SK-N-SH (cell line): ENCODE measurements around the gene PTGR2. TPM values are rescaled to one million over a fixed set of nuclear protein-coding genes. Genes with fewer than 3 reads are reported as not detected.
A peak's percentile ranks its signal among the peaks of the same experiment; 100 is the strongest.

Source experiments
- CTCF ChIA-PET: fragments of 300-600, 350-600 bp; formaldehyde crosslinking; extraction: SDS; loops from one replicate; lab custom pipeline; 2021; lab: Yijun Ruan, JAX
- POLR2A ChIA-PET: fragments of 350-600 bp; sonication (Branson Sonifier 250); formaldehyde crosslinking; extraction: SDS; loops from one replicate; lab custom pipeline; 2020; ENCODE audit warnings: antibody characterized with exemption, inconsistent platforms; lab: Yijun Ruan, JAX
- DNase-seq: peaks from one replicate; pipeline ENCODE4 v3.0.0; 2012
- H2AFZ ChIP-seq: fragments of 200-600 bp; sonication (generic); 2 replicates; pipeline ENCODE4 v1.8.1; 2016; ENCODE audit warnings: antibody characterized with exemption, mild to moderate bottlenecking, low read depth
- H3F3A ChIP-seq: fragments of 200-600 bp; sonication (generic); replicated peaks from 2 replicates; pipeline ENCODE3; 2016; ENCODE audit warnings: antibody characterized with exemption, mild to moderate bottlenecking; ENCODE audit not compliant: insufficient read depth
- H3K27ac ChIP-seq, 2 experiments: fragments of 200-500 bp in 1 of 2; fragments of 200-600 bp in 1 of 2; sonication (Bioruptor generic) in 1 of 2; sonication (generic), shearing (Covaris generic) in 1 of 2; 2 replicates each; pipeline versions ENCODE4 v1.5.1 to v1.6.1; 2014 to 2016; ENCODE audit warnings: low read depth in 2 of 2, inconsistent platforms in 1 of 2, low read length in 1 of 2, mild to moderate bottlenecking in 1 of 2, mixed read lengths in 1 of 2
- H3K27me3 ChIP-seq: fragments of 200-600 bp; sonication (generic), shearing (Covaris generic); 2 replicates; pipeline ENCODE4 v1.6.1; 2016; ENCODE audit warnings: mixed run types; ENCODE audit not compliant: insufficient read depth
- H3K36me3 ChIP-seq, 2 experiments: fragments of 200-500 bp in 1 of 2; fragments of 200-600 bp in 1 of 2; sonication (Bioruptor generic) in 1 of 2; sonication (generic) in 1 of 2; replicated peaks in 1 of 2; 2 replicates each; pipeline versions ENCODE3 to v1.5.1; 2014 to 2016; ENCODE audit warnings: low read length in 1 of 2, mild to moderate bottlenecking in 1 of 2; ENCODE audit not compliant: insufficient read depth in 2 of 2, control insufficient read depth in 1 of 2
- H3K4me1 ChIP-seq, 2 experiments: fragments of 200-500 bp in 1 of 2; fragments of 200-600 bp in 1 of 2; sonication (Bioruptor generic) in 1 of 2; sonication (generic), shearing (Covaris generic) in 1 of 2; 2 replicates each; pipeline versions ENCODE4 v1.5.1 to v1.6.1; 2014 to 2016; ENCODE audit warnings: low read depth in 1 of 2, low read length in 1 of 2, mixed run types in 1 of 2; ENCODE audit not compliant: insufficient read depth in 2 of 2, control insufficient read depth in 1 of 2
- H3K4me2 ChIP-seq: fragments of 200-600 bp; sonication (generic), shearing (Covaris generic); 2 replicates; pipeline ENCODE4 v1.6.1; 2017; ENCODE audit warnings: mixed run types
- H3K4me3 ChIP-seq, 2 experiments: fragments of 200-500 bp in 1 of 2; fragments of 200-600 bp in 1 of 2; sonication (Bioruptor generic) in 1 of 2; sonication (generic), shearing (Covaris generic) in 1 of 2; 2 replicates each; pipeline versions ENCODE4 v1.5.1 to v1.8.1; 2014 to 2016; ENCODE audit warnings: low read depth in 2 of 2, inconsistent platforms in 1 of 2, low read length in 1 of 2, mild to moderate bottlenecking in 1 of 2, mixed read lengths in 1 of 2, moderate library complexity in 1 of 2
- H3K79me2 ChIP-seq: fragments of 200-600 bp; sonication (generic); 2 replicates; pipeline ENCODE4 v1.8.1; 2017; ENCODE audit warnings: mild to moderate bottlenecking; ENCODE audit not compliant: insufficient read depth
- H3K9ac ChIP-seq: fragments of 200-600 bp; sonication (generic); 2 replicates; pipeline ENCODE4 v1.6.1; 2017; ENCODE audit warnings: mixed run types
- H3K9me2 ChIP-seq: fragments of 200-600 bp; sonication (generic); 2 replicates; pipeline ENCODE4 v1.6.1; 2017; ENCODE audit warnings: mixed run types
- H3K9me3 ChIP-seq: fragments of 200-600 bp; sonication (generic); 2 replicates; pipeline ENCODE4 v1.6.1; 2017; ENCODE audit warnings: mixed run types, mild to moderate bottlenecking, moderate library complexity
- H4K20me1 ChIP-seq: fragments of 200-600 bp; sonication (generic); 2 replicates; pipeline ENCODE4 v1.6.1; 2017; ENCODE audit warnings: mild to moderate bottlenecking, mixed run types; ENCODE audit not compliant: insufficient read depth
- EZH2phosphoT487 ChIP-seq: fragments of 200-600 bp; sonication (generic); IDR thresholded peaks from 2 replicates; pipeline ENCODE4 v1.6.1; 2017; ENCODE audit warnings: low read depth, mixed run types, mild to moderate bottlenecking, antibody characterized with exemption, moderate library complexity, borderline replicate concordance
- FOSL2 ChIP-seq: IDR thresholded peaks from 2 replicates; pipeline ENCODE4 v1.4.0; 2012; ENCODE audit warnings: low read depth, mild to moderate bottlenecking, moderate library complexity, borderline replicate concordance
- GATA2 ChIP-seq: sonication (generic); formaldehyde crosslinking; IDR thresholded peaks from 2 replicates; pipeline ENCODE4 v1.5.0; 2020; ENCODE audit warnings: mild to moderate bottlenecking, missing genetic modification reagents
- IRF3 ChIP-seq: fragments of 150-350 bp; IDR thresholded peaks from 2 replicates; pipeline ENCODE4 v1.6.1; 2016; ENCODE audit warnings: mild to moderate bottlenecking, low read depth, low read length
- JUND ChIP-seq: IDR thresholded peaks from 2 replicates; pipeline ENCODE4 v1.4.0; 2012
- MXI1 ChIP-seq: IDR thresholded peaks from 2 replicates; pipeline ENCODE4 v1.6.1; 2012; ENCODE audit warnings: mild to moderate bottlenecking, low read depth, low read length, improper control_type of control experiment
- NFIC ChIP-seq: IDR thresholded peaks from 2 replicates; pipeline ENCODE4 v1.4.0; 2012; ENCODE audit warnings: borderline replicate concordance
- NRF1 ChIP-seq: IDR thresholded peaks from 2 replicates; pipeline ENCODE4 v1.6.1; 2012; ENCODE audit warnings: low read depth, mild to moderate bottlenecking, low read length
- PBX3 ChIP-seq: IDR thresholded peaks from 2 replicates; pipeline ENCODE4; 2012
- RAD21 ChIP-seq: IDR thresholded peaks from 2 replicates; pipeline ENCODE4 v1.6.1; 2012; ENCODE audit warnings: mild to moderate bottlenecking, low read length
- RXRA ChIP-seq: IDR thresholded peaks from 2 replicates; pipeline ENCODE4 v1.4.0; 2012; ENCODE audit warnings: low read depth, mild to moderate bottlenecking, borderline replicate concordance
- SIN3A ChIP-seq: IDR thresholded peaks from 2 replicates; pipeline ENCODE4 v1.6.1; 2012; ENCODE audit warnings: low read depth, mild to moderate bottlenecking, low read length, moderate library complexity, borderline replicate concordance
- TAF1 ChIP-seq: IDR thresholded peaks from 2 replicates; pipeline ENCODE4 v1.6.1; 2012; ENCODE audit warnings: low read depth, mild to moderate bottlenecking, low read length, moderate library complexity, borderline replicate concordance
- TCF12 ChIP-seq: IDR thresholded peaks from 2 replicates; pipeline ENCODE4 v1.4.0; 2012
- TEAD4 ChIP-seq: IDR thresholded peaks from 2 replicates; pipeline ENCODE4 v1.4.0; 2012; ENCODE audit warnings: mild to moderate bottlenecking, borderline replicate concordance; ENCODE audit not compliant: insufficient read depth
- USF1 ChIP-seq: IDR thresholded peaks from 2 replicates; pipeline ENCODE4 v1.4.0; 2012; ENCODE audit warnings: low read depth, borderline replicate concordance
- YY1 ChIP-seq: IDR thresholded peaks from 2 replicates; pipeline ENCODE4 v1.4.0; 2012; ENCODE audit warnings: low read depth, mild to moderate bottlenecking
- WGBS: methylation state at CpG from one replicate; pipeline ENCODE4 v1.1.6; 2017; ENCODE audit warnings: low lambda C conversion rate; 5-methylcytosine and 5-hydroxymethylcytosine counted together
- polyA plus RNA-seq, 3 experiments: library from polyadenylated mRNA; depleted of rRNA; stranded (reverse); fragments of >200 nt; gene quantifications; 2 replicates each; pipeline ENCODE4 v1.2.3, GENCODE V29; 2012
- TF ChIP-seq, protein P1 (sequence below): IDR thresholded peaks from 2 replicates; pipeline ENCODE4 v1.4.0; 2012; ENCODE audit warnings: low read depth
- TF ChIP-seq, protein P2 (sequence below): fragments of 150-350 bp; IDR thresholded peaks from 2 replicates; pipeline ENCODE4 v1.6.1; 2017; ENCODE audit warnings: antibody characterized with exemption, low read length, low read depth, borderline replicate concordance
- TF ChIP-seq, protein P3 (sequence below): IDR thresholded peaks from 2 replicates; pipeline ENCODE4 v1.6.1; 2012; ENCODE audit warnings: mild to moderate bottlenecking, low read depth, low read length, moderate library complexity

Gene PTGR2
- polyA plus RNA-seq, 1 of the 3 experiments (the other 2 are of a cell fraction) = 7.1 TPM

DNA sequence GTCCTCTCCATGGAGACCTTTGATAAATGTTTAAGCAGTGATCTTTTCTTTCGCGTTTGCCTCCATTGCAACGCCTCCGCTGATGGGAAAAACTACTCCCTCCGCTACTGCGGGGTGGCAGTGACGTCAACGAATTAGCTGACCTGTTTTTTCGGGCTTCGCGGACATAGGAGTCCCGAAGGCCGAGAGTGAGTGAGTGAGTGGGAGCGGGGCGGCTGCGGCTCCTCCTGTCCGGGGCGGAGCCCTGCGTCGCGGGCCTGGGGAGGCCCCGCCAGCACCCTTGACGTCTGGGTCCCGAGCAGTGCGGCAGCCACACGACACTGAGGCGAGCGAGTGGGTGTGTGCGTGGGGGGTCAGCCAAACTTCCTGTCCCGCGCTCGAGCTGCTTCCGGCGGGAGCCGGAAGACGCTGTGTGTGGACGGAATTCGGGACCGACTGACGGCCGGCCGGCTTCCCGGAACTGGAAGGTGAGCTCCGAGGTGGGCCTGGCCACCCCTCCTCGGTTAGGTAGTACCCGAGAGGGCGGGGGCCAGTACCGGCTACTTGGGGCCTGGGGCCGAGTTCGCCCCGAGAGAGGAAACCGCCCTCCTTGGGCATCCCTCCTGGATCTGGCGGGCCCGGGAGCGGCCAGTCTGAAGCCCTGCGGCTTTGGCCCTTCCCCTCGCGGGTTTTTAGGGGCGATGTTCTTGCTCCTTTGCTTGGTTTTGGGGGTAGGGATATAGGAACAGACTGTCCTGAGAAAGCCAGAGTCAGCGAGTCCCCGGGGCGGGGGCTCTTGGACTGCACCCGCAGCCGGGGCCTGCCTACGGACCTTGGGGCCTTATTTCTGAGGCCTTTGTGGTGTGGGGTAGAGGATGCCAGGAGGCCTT, 35.1 kb downstream of the PTGR2 start, which contains the start of gene ZNF410:
ZNF410 (plus strand) TSS at position 411 of the 869 bp plus-strand sequence. CDS start 5,317 bp downstream, outside the sequence.
- CTCF ChIA-PET = interaction anchor here (0.7 to 1.6 kb wide), 5 partner anchors 19 to 158 kb away, joined by 3 to 7 read pairs (median 3); no protein-coding TSS in a partner anchor
- no peaks in the 10 kb centered on the region for H3K9me3 ChIP-seq
- H4K20me1 ChIP-seq = peaks cover 35% of the 10 kb centered on the region
- H3K36me3 ChIP-seq = peaks cover 0 to 4% of the 10 kb centered on the region in 2 experiments
- H3K27me3 ChIP-seq = no peaks in the 10 kb centered on the region
- peaks cover 0 to 3% of the 10 kb centered on the region in 2 experiments; a peak in 3 of 4 replicates for H3K4me1 ChIP-seq
- under 1% methylated on average over 37 of the region's 65 CpGs for WGBS
- no peaks in the 10 kb centered on the region for H3K9me2 ChIP-seq
- H3K4me2 ChIP-seq = peak within 1 kb of the TSS; percentile 75
- H3K27ac ChIP-seq = peak within 1 kb of the TSS; percentile 92 to 96
- peak; percentile 96 for DNase-seq
- POLR2A ChIA-PET = interaction anchor here (0.6 to 1.8 kb wide), 8 partner anchors 9 to 167 kb away, joined by 3 to 10 read pairs (median 4); partner anchors contain the start of genes COQ6, FAM161B and PTGR2
- peak within 1 kb of the TSS; percentile 92 for H2AFZ ChIP-seq
- H3K4me3 ChIP-seq = peak within 1 kb of the TSS; percentile 84 to 90
- peak within 1 kb of the TSS; percentile 86 for H3K9ac ChIP-seq
- H3K79me2 ChIP-seq = peaks cover 67% of the 10 kb centered on the region
- H3F3A ChIP-seq = peaks cover 8% of the 10 kb centered on the region
- TF ChIP-seq, protein P1, sequence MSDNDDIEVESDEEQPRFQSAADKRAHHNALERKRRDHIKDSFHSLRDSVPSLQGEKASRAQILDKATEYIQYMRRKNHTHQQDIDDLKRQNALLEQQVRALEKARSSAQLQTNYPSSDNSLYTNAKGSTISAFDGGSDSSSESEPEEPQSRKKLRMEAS = peak; percentile 78
- peak; percentile 5; the same call in 1 of the 2 replicates for TF ChIP-seq FOSL2
- TF ChIP-seq GATA2 (CRISPR knock-in tag) = no peak
- TF ChIP-seq NRF1 = peak; percentile 45; the same call in 1 of the 2 replicates
- TF ChIP-seq SIN3A = peak; percentile 87; the same call in 1 of the 2 replicates
- 0 out of 2 replicates have a peak, but pooled peaks have one; percentile 11 for TF ChIP-seq RXRA
- TF ChIP-seq YY1 = peak; percentile 43; the same call in 1 of the 2 replicates
- TF ChIP-seq IRF3 = no peak
- peak; percentile 42; the same call in 1 of the 2 replicates for TF ChIP-seq TCF12
- no peak for TF ChIP-seq NFIC
- TF ChIP-seq RAD21 = 0 out of 2 replicates have a peak, but pooled peaks have one; percentile 3
- TF ChIP-seq MXI1 = peak; percentile 95
- peak; percentile 30; the same call in 1 of the 2 replicates for TF ChIP-seq PBX3
- TF ChIP-seq USF1 = peak; percentile 27; the same call in 1 of the 2 replicates
- TF ChIP-seq, protein P2, sequence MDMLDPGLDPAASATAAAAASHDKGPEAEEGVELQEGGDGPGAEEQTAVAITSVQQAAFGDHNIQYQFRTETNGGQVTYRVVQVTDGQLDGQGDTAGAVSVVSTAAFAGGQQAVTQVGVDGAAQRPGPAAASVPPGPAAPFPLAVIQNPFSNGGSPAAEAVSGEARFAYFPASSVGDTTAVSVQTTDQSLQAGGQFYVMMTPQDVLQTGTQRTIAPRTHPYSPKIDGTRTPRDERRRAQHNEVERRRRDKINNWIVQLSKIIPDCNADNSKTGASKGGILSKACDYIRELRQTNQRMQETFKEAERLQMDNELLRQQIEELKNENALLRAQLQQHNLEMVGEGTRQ = no peak
- TF ChIP-seq, protein P3, sequence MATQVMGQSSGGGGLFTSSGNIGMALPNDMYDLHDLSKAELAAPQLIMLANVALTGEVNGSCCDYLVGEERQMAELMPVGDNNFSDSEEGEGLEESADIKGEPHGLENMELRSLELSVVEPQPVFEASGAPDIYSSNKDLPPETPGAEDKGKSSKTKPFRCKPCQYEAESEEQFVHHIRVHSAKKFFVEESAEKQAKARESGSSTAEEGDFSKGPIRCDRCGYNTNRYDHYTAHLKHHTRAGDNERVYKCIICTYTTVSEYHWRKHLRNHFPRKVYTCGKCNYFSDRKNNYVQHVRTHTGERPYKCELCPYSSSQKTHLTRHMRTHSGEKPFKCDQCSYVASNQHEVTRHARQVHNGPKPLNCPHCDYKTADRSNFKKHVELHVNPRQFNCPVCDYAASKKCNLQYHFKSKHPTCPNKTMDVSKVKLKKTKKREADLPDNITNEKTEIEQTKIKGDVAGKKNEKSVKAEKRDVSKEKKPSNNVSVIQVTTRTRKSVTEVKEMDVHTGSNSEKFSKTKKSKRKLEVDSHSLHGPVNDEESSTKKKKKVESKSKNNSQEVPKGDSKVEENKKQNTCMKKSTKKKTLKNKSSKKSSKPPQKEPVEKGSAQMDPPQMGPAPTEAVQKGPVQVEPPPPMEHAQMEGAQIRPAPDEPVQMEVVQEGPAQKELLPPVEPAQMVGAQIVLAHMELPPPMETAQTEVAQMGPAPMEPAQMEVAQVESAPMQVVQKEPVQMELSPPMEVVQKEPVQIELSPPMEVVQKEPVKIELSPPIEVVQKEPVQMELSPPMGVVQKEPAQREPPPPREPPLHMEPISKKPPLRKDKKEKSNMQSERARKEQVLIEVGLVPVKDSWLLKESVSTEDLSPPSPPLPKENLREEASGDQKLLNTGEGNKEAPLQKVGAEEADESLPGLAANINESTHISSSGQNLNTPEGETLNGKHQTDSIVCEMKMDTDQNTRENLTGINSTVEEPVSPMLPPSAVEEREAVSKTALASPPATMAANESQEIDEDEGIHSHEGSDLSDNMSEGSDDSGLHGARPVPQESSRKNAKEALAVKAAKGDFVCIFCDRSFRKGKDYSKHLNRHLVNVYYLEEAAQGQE = 0 out of 2 replicates have a peak, but pooled peaks have one; percentile 24
- TF ChIP-seq JUND = peak; percentile 5; the same call in 1 of the 2 replicates
- no peak for TF ChIP-seq TEAD4
- TF ChIP-seq EZH2phosphoT487 = no peak
- TF ChIP-seq TAF1 = peak; percentile 61; the same call in 1 of the 2 replicates
